Measurements from ENCODE around the gene SMAP1. TPM values are rescaled to one million over a fixed set of nuclear protein-coding genes. Genes with fewer than 3 reads are reported as not detected.
"Not testable (repeated sequence)": the region's sequence is repeated elsewhere in the genome, so short reads cannot be mapped to it uniquely, and the experiment has no call there.

Gene SMAP1
- total RNA-seq, 1 donor from 2014 or later, result 17.8 TPM

- intact Hi-C loops (cut with DNase I), result no loop called here
- DNase-seq (ENCODE audit: low spot score) (no peak), ATAC-seq (no peak)
Measured at GRCh38 chr6:70725817-70726415, 58.2 kb downstream of the SMAP1 start.

- no peak for ATAC-seq
- intact Hi-C loops (cut with DNase I), result no loop called here
Measured at GRCh38 chr6:70734381-70734780, 66.7 kb downstream of the SMAP1 start.

GRCh38 chr6:70734979-70735378 lies 67.3 kb downstream of the SMAP1 start:
- ATAC-seq, result no peak
- no peak for DNase-seq (ENCODE audit: low spot score)
- intact Hi-C loops (cut with DNase I), result no loop called here

More at GRCh38 chr6:70734381-70734780, 66.7 kb downstream of the SMAP1 start:
- DNase-seq (ENCODE audit: low spot score), result no peak

DNA sequence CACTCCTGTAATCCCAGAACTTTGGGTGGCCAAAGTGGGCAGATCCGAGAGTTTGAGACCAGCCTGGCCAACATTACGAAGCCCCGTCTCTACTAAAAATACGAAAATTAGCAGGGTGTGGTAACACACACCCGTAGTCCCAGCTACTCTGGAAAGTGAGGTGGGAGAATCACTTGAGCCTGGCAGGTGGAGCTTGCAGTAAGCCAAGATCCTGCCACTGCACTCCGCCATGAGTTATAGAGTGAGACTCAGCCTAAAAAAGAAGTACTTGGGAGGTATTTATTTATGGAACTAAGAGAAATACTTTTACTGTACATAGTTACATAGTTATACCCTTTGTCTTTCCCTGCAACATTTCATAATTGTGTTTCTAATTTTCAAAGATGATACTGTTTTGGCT lies 67.8 kb downstream of the SMAP1 start:
- intact Hi-C loops (cut with DNase I), result no loop called here
- ATAC-seq, result no peak
- no peak for DNase-seq (ENCODE audit: low spot score)

GRCh38 chr6:70738028-70738427 lies 70.3 kb downstream of the SMAP1 start:
- ATAC-seq (no peak), DNase-seq (ENCODE audit: low spot score) (no peak)
- intact Hi-C loops (cut with DNase I), result no loop called here

DNA sequence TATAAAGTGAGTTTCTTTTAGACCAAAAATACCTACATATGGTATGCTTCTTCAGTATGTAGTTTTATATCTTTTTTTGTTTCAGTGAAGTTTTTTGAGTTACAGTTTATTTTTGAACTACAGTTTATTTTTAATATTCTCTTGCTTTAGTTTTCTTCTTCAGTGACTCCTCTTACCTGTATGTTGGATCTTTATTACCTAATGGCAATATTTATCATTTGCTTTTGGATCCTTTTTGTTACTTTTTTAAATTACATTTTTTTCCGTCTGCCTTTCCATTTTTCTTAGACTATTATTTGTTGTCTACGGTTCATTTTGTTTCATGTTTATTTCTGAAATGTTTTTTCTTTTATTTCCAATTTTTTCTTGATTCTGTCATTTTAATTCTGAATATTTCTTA lies 71.9 kb downstream of the SMAP1 start:
- ATAC-seq, result no peak
- intact Hi-C loops (cut with DNase I), result no loop called here
- DNase-seq (ENCODE audit: low spot score), result no peak

DNA sequence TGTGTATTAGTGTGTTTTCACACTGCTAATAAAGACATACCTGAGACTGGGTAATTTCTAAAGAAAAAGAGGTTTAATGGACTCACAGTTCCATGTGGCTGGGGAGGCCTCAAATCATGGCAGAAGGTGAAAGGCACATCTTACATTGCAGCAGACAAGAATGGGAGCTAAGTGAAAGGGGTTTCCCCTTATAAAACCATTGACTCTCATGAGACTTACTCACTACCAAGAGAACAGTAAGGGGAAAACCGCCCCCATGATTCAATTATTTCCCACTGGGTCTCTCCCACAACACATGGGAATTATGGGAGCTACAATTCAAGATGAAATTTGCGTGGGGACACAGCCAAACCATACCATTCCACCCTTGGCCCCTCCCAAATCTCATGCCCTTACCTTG lies 73.1 kb downstream of the SMAP1 start:
- ATAC-seq; DNase-seq (ENCODE audit: low spot score); intact Hi-C loops (cut with DNase I): not testable (repeated sequence)

DNA sequence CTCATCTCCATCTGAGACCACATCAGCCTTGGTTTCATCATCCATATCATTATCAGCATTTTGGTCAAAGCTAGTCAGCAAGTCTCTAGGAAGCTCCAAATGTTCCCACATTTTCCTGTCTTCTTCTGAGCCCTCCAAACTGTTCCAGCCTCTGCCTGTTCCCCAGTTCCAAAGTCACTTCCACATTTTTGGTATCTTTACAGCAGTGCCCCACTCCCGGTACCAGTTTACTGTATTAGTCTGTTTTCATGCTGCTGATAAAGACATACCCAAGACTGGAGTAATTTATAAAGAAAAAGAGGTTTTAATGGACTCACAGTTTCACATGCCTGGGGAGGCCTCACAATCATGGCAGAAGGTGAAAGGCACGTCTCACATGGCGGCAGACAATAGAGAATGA lies 74.8 kb downstream of the SMAP1 start:
- intact Hi-C loops (cut with DNase I); DNase-seq (ENCODE audit: low spot score); ATAC-seq: not testable (repeated sequence)

GRCh38 chr6:70753870-70754380 lies 86.2 kb downstream of the SMAP1 start:
- no peak for DNase-seq (ENCODE audit: low spot score)
- intact Hi-C loops (cut with DNase I), result no loop called here
- no peak for ATAC-seq

- intact Hi-C loops (cut with DNase I), result no loop called here
- no peak for DNase-seq (ENCODE audit: low spot score)
- ATAC-seq, result no peak
Measured at GRCh38 chr6:70758883-70759282, 91.2 kb downstream of the SMAP1 start.

- ATAC-seq (no peak), DNase-seq (ENCODE audit: low spot score) (no peak)
- intact Hi-C loops (cut with DNase I), result no loop called here
Measured at GRCh38 chr6:70763754-70764510, 96.2 kb downstream of the SMAP1 start.

- no peak for DNase-seq (ENCODE audit: low spot score)
- ATAC-seq, result no peak
- intact Hi-C loops (cut with DNase I), result no loop called here
Measured at GRCh38 chr6:70764706-70765105, 97.0 kb downstream of the SMAP1 start.

- DNase-seq (ENCODE audit: low spot score); intact Hi-C loops (cut with DNase I); ATAC-seq: not testable (repeated sequence)
Measured at GRCh38 chr6:70771351-70771750, 103.7 kb downstream of the SMAP1 start.

DNA sequence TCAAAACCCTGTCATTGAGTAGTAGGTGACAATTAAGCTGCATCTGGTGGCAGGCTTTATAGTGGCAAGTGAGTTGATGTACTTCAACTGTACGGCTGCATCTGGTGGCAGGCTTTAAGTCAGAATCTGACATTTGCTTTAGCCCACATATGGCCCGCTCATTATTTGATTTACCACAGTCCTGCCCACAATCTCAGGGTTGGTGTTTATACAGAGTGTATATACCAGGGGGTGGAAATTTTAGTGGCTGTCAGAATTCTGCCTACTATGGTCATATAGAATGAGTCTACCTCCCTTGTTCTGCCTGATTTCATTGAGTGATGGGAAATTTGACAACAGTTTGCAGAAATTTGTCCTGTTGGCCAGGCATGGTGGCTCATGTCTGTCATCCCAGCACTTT lies 112.3 kb downstream of the SMAP1 start:
- intact Hi-C loops (cut with DNase I), result no loop called here
- no peak for ATAC-seq
- DNase-seq (ENCODE audit: low spot score), result no peak

DNA sequence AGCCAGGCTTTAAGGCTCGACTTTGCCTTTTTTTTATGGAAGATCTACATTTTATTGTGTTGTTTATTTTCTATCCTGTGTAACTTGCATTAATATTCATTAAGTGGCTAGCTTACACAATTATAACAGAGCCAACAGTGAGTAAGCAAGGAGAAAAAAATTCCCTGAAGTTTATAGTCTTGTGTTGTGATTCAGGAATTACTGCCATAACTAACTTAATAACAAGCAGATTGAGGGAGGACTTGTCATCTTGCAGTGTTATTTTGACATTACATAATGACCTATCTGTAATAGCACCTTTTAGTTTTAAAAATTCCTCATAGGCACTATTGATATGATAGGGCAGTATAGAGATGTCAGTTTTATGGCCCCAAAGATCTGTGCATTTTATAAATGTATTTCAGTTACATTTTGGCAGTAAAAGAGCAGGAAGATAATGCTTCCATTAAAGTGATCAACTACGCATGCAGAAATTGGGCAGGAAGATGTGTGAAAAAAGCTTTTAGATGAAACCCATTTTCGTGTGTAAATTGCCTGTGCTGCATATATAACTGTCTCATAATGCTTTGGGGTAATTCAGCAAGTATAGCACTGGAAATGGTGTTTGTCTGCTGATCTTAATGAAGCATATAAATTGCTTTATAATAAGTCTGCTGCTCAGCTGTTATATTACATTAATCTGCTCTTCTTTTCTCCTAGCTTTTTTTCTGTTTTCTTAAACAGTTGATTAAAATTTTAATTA lies 123.0 kb downstream of the SMAP1 start:
- intact Hi-C loops (cut with DNase I), result no loop called here
- ATAC-seq (no peak), DNase-seq (ENCODE audit: low spot score) (no peak)

DNA sequence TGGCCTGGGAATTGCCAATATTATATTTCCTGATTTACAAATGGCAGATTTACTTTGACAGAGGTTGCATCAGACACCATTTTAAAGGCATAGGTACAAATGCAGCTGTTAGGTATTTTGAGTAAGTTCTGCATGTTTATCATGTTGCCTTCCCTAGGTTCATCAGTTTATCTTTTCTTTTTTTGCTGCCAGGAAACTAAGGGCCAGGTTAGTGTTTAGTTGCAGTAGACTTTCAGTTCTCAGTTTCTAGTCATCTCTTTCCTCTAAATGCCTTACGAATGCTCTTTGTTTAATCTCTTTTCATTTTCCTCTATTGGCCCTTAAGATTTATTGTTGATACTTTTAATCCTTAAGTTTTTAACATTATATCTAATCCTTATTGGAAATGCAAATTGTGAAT lies 129.9 kb downstream of the SMAP1 start:
- intact Hi-C loops (cut with DNase I), result no loop called here
- DNase-seq (ENCODE audit: low spot score) (no peak), ATAC-seq (no peak)

DNA sequence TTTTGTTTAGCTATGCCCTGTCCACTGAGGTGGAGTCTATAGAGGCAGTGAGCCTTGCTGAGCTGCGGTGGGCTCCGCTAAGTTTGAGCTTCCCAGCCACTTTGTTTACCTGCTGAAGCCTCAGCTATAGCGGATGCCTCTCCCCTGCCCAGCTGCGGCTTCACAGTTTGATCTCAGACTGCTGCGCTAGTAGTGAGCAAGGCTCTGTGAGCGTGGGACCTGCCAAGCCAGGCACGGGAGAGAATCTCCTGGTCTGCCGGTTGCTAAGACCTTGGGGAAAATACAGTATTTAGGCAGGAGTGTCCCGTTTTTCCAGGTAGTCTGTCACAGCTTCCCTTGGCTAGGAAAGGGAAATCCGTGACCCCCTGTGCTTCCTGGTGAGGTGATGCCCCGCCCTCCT lies 138.4 kb downstream of the SMAP1 start:
- no peak for DNase-seq (ENCODE audit: low spot score)
- no peak for ATAC-seq
- intact Hi-C loops (cut with DNase I), result no loop called here

DNA sequence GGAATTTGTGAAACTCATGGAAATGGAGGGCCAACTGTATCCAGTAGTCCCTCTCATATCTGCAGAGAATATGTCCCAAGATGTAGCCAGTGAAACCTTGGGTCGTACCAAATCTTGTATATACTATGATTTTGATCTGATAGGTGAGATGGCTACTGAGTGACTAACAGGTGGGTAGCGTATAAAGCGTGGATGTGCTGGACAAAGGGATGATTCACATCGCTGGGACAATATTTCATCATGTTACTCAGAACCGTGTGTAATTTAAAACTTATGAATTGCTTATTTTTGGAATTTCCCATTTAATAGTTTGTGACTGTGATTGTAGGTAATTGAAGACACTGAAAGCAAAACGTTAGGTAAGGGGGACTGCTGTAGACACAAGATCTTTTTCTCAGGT lies 144.1 kb downstream of the SMAP1 start:
- DNase-seq (ENCODE audit: low spot score) (no peak), ATAC-seq (no peak)
- intact Hi-C loops (cut with DNase I), result no loop called here

- intact Hi-C loops (cut with DNase I), result no loop called here
- DNase-seq (ENCODE audit: low spot score) (no peak), ATAC-seq (no peak)
Measured at GRCh38 chr6:70813885-70814284, 146.2 kb downstream of the SMAP1 start.

- intact Hi-C loops (cut with DNase I), result no loop called here
- DNase-seq (ENCODE audit: low spot score) (no peak), ATAC-seq (no peak)
Measured at GRCh38 chr6:70819646-70820045, 152.0 kb downstream of the SMAP1 start.
